Stimulated activated CD4-positive, alpha-beta T cell treated with anti-CD3 and anti-CD28 coated beads, Interleukin-2, amount 100 ng/mL, for 24 hours (primary cell): ENCODE data around the gene TRPM4.
A peak's percentile ranks its signal among the peaks of the same experiment; 100 is the strongest.
"Not testable (repeated sequence)": the region's sequence is repeated elsewhere in the genome, so short reads cannot be mapped to it uniquely, and the experiment has no call there.

Source experiments
- DNase-seq, 2 donors: peaks; one replicate each; pipeline ENCODE4 v3.0.0-alpha.2; 2020

TRPM4 gene

DNA sequence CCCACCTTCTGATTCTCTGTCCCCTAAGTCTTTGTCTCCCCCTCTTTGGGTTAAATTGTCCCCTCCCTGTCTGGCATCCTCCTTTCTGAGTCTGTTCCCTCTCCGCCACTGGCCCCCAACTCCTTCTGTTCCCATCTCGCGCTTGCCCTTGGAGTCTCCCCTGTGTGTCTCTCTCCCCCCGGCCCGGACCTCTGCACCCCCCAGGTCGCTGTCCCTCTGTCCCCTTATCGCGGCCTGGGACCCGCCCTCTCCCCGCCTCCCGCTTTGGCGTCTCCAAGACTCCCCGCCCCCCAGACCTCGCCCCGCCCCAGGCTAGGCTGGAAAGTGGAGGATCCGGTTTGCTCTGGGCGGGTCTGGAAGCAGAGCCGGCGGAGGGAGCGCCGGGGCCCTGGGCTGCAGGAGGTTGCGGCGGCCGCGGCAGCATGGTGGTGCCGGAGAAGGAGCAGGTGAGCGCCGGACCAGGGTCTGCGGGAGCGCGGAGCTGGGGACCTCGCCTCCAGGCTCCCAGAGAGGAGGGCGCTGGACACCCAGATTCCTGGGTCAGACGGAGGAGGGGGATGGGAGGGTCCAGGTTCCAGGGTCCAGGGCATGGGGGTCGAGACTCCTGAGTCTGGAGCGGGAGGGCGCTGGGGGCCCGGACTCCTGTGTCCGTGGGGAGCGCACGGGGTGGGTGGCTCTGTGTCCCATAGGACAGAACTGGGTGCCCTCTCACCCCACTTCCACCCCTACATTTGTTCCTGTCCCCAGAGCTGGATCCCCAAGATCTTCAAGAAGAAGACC is at the start of gene TRPM4:
TRPM4 (plus strand) TSS at position 348 of the 780 bp plus-strand sequence; CDS start at position 423, 75 bp downstream.
- peak; percentile 63 to 78 for DNase-seq

DNA sequence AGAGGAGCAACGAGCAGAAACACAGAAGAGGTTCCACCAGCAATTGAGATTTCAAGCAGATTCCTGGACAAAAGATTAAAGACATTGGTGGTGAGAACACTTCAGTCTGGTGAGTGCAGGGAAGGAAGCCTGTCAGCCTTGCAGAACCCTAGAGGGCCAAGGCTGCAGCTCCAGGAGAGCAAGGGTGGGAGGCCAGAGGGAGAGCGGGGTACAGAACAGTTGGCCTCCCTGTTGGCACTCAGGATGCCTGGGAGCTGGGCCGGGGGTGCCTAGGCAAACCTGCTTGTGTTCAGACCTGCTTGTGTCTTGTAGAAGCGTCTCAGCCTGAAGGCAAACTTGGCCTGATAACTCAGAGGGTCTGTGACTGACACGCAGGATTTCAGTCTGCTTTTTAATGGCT is 48.5 kb upstream of the TRPM4 start:
- DNase-seq = no peak

DNA sequence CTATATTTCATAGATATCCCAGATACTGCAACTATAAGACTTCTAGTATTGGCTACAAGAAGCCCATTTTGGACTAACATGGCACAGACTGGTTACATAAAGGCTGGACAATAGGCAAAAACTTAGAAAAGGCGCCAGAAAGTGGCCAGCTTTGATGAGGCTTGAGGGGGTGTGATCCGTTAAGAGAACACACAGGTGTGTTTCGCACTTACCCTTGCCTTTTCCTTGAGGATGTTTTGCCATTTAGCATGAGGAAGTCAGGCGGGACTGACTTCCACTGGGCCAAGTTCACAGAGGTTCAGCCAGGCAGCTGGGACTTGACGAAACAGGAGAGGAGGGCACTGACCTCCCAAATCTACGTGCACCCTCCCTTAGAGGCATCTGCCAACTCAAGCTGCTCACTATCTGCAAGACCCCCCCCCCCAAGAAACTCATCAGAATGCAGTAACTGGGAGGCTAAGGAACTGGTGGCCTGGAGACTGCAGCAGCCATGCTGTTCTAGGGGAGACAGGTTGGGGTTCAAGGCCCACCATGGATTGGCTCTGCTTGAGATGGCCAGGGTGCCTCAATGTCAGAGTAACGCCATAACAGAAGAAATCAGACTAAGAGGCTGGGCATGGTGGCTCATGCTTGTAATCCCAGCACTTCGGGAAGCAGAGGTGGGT is 47.9 kb upstream of the TRPM4 start:
- no peak for DNase-seq

DNA sequence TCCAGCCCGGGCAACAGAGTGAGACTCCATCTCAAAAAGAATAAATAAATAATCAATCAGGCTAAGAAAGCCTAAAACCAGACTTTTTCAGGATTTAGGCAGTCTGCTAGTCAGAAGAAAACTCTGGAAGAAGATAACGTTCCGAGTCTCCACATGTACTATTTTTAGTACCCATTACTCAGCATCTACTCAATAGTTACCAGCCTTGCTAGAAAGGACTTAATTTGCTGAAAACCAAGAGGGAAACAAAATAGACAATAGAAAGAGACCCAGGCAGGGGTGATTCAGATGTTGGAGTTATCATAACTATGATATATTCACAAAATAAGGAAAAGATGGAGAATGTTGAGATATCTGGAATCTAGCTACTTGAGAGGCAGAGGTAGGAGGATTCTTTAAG is 47.0 kb upstream of the TRPM4 start:
- no peak for DNase-seq

DNA sequence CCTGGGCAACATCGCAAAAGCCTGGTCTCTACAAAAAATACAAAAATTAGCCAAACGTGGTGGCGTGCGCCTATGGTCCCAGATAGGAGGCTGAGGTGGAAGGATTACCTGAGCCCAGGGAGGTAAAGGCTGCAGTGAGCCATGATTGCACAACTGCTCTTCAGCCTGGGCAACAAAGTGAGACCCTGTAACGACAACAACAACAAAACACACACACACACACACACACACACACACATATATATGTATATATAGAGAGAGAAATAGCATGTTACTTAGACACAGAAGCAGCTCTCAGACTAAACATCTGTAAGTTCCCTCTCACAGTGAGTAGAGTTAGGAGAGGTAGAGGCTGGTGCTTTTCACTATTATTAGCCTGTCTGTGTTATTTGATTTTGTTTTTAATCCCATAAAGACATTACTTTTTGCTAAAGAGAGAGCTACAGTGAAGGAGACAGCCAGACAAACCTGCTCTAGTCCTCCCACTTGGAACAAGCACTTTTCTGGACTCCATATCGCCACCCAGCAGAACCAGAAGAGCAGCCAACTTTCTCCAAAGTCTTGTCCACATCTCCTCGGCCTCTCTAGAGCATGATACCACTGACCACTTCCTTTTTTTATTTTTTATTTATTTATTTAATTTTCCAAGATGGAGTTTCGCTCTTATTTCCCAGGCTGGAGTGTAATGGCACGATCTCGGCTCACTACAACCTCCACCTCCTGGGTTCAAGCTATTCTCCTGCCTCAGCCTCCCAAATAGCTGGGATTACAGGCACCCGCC is 46.2 kb upstream of the TRPM4 start:
- no peak for DNase-seq

DNA sequence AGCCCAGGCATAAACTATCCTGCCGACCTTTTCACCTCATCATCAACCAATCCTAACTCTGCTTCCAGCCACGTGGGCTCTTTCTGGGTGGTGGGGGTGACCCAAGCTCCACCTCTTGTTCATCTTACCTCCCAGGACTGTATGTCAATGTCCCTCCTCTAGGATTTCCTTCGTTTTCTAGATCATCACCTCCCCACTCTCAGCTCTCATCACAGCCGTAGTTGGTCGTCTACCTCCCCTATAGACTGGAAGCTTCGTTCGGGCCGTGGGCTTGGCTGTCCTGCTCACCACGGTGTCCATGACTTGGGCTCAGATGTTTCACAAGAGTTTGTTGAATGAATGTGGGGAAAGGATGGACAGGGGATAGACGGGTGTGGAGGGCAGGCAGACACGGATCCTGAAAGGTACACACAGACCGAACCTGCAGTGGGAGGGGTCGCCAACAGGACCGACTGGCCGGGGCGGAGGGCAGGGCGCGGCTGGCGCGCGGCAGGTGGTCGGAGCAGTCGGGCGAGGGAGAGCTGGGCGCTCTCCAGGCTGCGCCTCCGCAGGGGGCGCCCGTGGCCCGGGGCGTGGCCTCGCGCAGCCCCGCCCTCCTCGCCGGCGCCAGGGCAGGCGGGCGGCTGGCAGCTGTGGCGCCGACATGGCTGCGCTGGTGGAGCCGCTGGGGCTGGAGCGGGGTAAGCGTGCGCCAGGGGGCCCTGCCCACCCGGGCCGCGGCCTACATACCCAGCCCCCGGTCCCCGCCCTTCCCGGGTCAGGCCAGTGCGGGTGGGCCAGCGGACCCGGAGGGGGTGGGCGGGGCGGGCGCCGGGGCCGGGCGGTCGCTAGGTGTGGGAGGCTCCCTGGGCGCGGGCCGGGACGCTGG is 43.6 kb upstream of the TRPM4 start, which contains the start of gene LIN7B:
LIN7B (plus strand) TSS at position 609 of the 868 bp plus-strand sequence; CDS start at position 644, 35 bp downstream.
- peak; percentile 70 to 75 for DNase-seq

DNA sequence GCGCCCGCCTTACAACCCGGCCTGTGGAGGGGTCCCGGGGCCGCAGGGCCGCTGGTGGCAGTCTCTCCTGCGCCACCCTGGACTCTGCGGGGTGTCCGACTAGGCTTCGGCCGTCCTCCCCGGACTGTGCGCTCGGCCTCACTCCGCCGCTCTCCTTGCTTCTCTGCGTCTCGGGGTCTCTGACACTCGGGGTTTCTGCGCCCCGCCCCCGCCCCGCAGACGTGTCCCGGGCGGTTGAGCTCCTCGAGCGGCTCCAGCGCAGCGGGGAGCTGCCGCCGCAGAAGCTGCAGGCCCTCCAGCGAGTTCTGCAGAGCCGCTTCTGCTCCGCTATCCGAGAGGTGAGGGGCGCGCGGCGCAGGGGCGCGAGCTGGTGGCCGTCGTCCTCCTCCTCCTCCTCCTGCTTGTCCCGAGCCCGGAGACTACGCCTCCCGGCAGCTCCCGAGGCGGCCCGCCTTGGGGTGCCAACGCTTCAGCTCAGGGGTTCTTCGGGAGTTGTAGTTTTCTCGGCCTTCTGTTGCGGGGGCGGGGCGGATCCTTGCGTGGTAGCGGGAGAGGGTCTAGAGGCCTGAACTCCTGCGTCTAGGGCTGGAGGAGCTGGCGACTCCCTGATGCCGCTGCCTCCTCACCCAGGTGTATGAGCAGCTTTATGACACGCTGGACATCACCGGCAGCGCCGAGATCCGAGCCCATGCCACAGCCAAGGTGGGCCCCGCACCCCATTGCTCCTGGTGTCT is 42.8 kb upstream of the TRPM4 start:
- DNase-seq = peak; percentile 58 to 68

DNA sequence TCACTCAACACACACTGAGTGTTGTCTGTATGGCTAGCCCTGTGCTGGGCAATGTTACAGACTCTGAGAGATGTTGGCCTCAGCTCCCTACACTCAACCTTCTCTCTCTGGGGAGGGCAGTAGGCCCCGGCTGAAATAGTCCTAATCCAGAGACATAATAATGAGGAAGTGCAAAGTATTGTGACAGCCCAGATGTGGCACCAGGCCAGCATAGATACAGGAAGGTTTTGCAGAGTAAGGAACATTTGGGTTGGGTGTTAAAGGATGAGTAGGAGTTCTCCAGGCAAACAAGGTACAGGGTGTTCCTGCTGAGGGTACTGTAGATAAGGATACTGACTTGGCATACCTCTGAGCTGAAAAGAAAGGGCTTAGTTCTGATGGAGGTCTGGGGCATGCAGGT is 41.0 kb upstream of the TRPM4 start:
- no peak for DNase-seq

DNA sequence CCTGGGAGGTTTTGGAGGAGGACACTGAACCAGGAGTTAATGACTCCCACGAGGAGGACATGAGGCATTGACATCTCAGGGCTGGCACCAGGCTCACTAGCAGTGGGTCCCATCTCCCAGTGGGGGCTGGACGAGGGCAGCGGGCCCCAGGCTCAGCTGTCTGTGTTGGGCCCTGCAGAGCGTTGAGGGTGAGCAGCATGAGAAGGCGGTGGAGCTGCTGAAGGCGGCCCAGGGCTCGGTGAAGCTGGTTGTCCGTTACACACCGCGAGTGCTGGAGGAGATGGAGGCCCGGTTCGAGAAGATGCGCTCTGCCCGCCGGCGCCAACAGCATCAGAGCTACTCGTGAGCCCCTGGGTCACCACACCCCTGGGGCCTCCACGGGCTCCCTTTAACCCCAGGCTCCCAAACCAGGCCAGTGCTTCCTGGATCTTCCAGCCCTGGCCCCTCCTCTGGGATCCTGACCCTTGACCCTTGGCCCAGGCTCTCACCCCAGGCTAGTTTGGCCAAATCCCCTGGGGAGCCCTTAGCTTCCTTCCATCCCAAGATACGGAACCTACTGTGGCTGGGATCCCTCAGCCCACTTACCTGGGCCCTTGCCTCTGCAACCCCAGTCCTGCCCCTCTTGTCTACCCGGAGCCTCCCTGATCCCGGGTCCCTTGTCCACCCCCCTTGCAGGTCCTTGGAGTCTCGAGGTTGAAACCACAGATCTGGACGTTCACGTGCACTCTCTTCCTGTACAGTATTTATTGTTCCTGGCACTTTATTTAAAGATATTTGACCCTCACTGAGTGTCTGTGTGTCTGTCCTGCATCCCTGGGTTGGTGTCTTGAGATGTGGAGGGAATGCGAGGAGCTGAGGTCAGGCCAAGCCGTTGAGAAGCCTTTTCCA is 39.7 kb upstream of the TRPM4 start:
- no peak for DNase-seq

DNA sequence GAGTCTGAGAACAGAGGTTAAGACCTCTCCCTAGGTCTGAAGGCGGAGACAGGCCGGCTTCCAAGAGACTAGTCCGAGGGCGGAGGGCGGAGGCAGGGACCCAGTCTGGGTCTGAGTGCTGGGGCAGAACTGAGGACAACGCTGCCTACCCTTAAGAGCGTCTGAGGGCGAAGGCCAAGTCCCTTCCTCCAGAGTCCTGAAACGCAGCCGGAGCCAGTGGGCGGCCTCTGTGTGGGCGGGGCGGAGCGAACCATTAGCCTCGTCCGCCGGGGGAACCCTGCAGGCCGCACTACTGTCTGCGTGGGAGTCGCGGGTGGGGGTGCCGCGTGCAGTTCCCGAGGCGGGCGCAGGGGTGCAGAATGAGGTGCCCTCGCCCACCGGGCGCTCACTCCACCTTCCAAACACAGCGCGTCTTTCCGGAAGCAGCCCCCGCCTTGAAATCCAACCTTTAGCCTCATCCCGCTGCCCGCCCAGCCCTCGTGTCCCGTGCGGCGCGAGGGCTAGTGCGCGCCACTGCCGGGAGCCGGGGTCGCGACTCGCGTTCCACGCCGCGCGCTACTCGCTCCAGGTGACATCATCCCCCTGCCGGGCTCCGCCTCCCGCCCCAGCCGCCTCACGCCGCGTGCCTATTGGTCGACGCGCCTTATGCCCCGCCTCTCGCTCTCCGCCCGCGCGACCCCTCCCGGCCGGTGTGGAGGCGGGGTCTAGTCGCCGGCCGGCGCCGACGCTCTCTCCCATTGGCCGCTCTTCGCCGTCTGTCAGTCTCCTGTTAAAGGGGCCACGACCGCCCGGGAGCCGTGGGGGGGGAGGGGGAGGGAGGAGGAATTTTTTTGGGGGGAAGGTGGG is 38.8 kb upstream of the TRPM4 start, which contains the start of gene C19orf73:
C19orf73 (minus strand) TSS at position 579 of the 846 bp plus-strand sequence; CDS start at position 458, 121 bp downstream.
- peak; percentile 94 to 96 for DNase-seq

DNA sequence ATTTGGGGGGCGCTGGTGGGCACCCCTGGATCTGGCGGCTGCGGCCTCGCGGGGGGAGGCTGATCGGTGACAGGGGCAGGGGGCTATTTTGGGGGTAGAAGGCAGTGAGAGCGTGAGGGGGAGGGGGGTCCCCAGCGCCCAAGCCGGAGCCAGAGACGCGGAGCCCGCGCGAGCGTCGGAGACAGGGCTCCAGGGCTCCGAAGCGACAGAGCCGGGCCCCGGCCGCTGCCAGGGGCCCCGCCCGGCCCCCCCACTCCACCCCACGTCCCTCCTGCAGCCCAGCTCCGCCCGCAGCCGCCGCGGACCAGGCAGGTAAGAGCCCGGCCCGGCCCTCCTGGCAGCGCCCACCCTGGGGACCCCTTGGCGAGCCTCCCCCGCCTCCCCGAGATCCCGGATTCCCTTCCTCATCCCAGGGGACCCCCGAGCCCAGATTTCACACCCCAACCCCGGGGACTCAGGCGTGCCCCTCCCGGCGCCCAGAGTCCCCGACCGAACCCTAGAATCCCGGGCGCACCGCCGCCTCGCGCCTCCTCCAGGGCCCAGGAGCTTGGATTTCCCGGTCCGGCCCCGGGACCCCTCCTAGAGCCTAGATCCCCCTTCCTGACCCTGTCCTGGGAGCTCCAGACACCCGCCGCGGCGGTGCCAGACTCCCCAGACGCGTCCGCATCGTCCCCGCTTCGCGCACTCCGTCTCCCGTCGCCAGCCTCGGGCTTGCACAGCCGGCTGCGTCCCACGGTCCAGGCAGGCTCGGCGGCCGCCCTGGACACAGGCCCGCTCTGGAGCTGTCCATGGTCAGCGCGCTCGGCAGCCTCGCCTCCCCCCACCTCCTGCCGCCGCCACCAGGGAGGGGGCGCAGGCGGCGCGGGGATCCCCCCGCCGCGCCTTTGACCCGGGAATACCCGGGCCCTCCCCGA is 37.9 kb upstream of the TRPM4 start, which contains the start of gene PPFIA3:
PPFIA3 (plus strand) TSS at position 134 of the 914 bp plus-strand sequence. CDS start 8,330 bp downstream, outside the sequence.
- peak in 1 of 2 donors; percentile 37 for DNase-seq

DNA sequence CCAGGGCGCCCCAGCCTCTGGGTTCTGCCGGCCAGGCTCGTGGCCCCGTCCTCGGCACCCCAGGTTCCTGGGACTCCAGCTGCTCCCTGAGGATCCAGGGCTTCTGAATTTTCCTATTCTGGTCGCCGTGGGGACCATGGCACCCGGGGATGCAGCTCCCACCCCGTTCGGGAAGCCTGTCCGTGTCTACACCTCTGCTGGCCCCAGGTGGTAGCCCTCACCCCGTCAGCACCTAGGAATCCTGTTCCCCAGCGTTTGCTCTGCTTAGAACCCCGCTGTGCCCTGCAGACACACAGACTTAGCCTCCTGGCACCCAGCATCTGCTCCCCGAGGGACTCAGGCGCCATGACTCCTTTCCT is 37.3 kb upstream of the TRPM4 start:
- DNase-seq = no peak

DNA sequence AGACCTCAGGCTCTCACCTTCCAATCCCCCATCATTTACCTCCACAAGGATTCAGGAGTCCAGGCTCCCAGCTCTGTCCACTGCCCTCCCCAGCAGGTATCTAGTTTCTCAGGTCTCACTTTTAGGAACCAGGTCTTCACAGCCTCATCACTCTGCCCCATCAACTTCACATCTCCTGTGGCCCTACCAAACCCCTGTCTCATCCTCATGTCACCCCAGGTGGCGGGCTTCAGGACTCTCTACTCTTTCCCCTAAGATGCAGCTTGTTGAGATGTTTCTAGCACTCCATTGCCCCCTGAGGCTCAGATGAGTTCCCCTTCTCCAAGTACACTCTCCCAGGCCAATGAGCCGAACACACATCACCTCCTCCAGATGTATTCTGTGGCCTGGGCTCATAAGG is 36.7 kb upstream of the TRPM4 start:
- no peak for DNase-seq

DNA sequence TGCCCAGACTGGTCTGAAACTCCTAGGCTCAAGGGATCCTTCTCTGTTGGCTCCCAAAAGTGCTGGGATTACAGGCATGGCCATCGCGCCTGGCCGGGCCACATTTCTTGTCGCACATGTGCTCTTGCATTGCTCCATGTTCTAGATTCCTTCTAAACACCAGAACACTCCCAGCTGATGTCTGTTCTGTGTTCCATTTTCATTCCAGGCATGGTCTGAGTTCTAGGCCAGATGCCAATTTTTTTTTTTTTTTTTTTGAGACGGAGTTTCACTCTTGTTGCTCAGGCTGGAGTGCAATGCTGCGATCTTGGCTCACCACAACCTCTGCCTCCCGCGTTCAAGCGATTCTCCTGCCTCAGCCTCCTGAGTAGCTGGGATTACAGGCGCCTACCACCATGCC is 35.8 kb upstream of the TRPM4 start:
- not testable (repeated sequence) for DNase-seq

DNA sequence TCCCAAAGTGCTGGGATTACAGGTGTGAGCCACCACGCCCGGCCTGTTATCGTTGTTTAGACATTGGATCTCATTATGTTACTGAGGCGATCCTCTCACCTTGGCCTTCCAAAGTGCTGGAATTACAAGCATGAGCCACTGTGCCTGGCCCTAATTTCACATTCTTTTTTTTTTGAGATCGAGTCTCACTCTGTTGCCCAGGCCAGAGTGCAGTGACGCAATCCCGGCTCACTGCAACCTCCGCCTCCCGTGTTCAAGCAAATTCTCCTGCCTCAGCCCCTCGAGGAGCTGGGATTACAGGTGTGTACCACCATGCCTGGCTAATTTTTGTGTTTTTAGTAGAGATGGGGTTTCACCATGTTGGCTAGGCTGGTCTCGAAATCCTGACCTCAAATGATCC is 34.3 kb upstream of the TRPM4 start:
- DNase-seq = not testable (repeated sequence)

DNA sequence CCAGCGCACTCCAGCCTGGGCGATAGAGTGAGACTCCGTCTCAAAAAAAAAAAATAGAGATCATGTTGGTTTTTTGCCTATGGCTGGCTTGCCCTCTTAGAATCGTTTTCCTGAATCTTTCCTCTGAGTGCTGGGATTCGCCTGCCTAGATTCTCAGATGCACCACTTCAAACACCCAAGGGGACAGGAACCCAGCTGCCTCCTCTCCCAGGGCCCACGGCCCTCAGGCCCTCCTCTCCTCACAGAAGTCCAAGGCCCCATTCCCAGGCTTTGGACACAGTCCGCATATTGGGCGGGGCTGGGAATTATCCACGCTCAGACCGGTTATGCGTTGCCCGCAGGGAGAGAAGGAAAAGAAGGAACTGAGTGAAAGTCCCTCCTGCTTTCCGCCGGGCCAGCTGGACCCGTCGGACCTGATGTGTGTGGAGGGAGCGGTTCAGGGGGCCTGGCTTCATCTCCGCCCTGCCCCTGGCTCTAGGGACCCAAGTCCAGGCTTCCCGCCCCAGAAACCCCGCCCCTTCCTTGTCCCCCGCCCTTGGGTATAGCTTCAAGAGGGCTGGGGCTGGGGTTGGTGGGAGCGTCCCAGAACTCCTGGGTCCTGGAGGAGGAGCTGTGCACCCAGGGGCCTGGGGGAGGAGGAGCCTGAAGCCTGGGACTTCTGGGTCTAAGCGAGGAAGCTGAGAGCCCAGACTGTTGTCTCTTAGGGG is 32.4 kb upstream of the TRPM4 start:
- DNase-seq = no peak

DNA sequence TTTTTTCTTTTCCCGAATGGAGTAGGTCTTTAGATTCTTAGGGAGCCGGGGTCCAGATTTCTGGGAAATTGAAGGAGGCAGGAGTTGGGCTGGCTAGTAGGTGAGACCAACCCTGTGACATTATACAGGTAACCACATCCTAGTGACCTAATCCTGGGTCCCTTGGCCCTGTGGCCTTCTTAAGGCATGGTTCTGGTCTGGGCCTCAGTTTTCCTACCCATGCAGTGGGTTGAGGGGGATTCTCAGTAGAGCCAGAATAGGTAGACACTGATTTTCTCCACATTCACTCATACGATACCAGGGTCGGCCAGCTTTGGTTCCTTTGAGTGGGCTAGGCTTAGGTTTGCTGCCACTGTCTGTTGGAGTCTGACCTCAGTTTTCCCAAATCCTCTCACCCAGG is 31.0 kb upstream of the TRPM4 start:
- DNase-seq = no peak

DNA sequence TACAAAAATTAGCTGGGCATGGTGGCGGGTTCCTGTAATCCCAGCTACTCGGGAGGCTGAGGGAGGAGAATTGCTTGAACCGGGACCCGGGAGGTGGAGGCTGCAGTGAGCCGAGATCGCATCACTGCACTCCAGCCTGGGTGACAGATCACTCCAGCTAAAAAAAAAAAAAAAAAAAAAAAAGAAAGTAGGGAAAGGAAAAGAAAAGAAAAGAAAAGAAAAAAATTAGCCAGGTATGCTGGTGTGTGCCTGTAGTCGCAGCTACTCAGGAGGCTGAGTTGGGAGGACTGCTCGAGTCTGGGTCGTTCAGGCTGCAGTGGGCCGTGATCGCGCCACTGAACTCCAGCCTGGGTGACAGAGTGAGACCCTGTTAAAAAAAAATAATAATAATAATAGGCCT is 30.4 kb upstream of the TRPM4 start:
- not testable (repeated sequence) for DNase-seq
